ENCODE data around the gene LRG1.

The LRG1 gene

DNA sequence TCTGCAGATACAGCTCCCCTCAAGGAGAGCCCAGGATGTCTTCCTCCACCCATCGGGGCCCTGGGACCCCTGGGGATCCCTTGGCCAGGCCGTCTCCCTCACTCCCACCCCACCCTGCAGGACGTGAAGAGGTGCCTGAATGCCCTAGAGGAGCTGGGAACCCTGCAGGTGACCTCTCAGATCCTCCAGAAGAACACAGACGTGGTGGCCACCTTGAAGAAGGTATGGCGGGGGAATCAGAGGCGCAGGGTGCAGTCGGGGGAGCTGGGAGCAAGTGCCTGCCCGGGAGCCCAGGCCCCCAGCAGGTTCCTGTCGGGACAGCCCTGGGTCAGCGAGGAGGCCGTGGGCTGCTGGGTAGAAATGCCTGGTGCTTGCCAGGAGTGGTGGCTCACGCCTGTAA lies 41.1 kb downstream of the LRG1 start:
- ChIA-PET POLR2A (interaction anchor here (0.6 to 1.3 kb wide), 4 partner anchors 17 to 94 kb away, joined by 3 to 4 read pairs (median 3); partner anchors contain the start of gene HDGFL2), CTCF (interaction anchor here (0.5 to 1.2 kb wide), 2 partner anchors 99 to 143 kb away, joined by 3 read pairs; partner anchors contain the start of gene SH3GL1)
- Histone ChIP-seq H3K36me3 (ENCODE audit: control insufficient read depth in 2 of 2, insufficient read depth in 1 of 2, low read length in 2 of 2) (peaks cover 12 to 85% of the 10 kb centered on the region in 2 experiments; a peak in 2 of 3 replicates), H3K27ac (ENCODE audit: extremely low read depth, low read depth, low read length) (no peak overlapping the region), H3K4me1 (ENCODE audit: control insufficient read depth, insufficient read depth, low read length) (no peaks in the 10 kb centered on the region), H3K9me3 (ENCODE audit: control insufficient read depth, insufficient read depth, low read depth, low read length) (no peaks in the 10 kb centered on the region), H3K4me3 (ENCODE audit: low read depth, low read length) (no peak overlapping the region)
- no peak for TF ChIP-seq ZNF157 (tag by site-specific recombination; IDR thresholded peaks at IDR 0.05)
- no peak for TF ChIP-seq ZNF664 (tag by site-specific recombination; IDR thresholded peaks at IDR 0.05)
- TF ChIP-seq GLI2 (tag by site-specific recombination; IDR thresholded peaks at IDR 0.05; ENCODE audit: borderline replicate concordance, low read depth), result no peak
- no peak for TF ChIP-seq ZNF530 (tag by site-specific recombination; IDR thresholded peaks at IDR 0.05; ENCODE audit: low read depth)
- TF ChIP-seq ZNF211 (tag by site-specific recombination; IDR thresholded peaks at IDR 0.05; ENCODE audit: low read depth), result no peak
- TF ChIP-seq GLIS1 (tag by site-specific recombination; IDR thresholded peaks at IDR 0.05), result no peak
- TF ChIP-seq, protein P1, sequence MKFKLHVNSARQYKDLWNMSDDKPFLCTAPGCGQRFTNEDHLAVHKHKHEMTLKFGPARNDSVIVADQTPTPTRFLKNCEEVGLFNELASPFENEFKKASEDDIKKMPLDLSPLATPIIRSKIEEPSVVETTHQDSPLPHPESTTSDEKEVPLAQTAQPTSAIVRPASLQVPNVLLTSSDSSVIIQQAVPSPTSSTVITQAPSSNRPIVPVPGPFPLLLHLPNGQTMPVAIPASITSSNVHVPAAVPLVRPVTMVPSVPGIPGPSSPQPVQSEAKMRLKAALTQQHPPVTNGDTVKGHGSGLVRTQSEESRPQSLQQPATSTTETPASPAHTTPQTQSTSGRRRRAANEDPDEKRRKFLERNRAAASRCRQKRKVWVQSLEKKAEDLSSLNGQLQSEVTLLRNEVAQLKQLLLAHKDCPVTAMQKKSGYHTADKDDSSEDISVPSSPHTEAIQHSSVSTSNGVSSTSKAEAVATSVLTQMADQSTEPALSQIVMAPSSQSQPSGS (tag by site-specific recombination; IDR thresholded peaks at IDR 0.05; ENCODE audit: low read depth), result no peak
- TF ChIP-seq, protein P2, sequence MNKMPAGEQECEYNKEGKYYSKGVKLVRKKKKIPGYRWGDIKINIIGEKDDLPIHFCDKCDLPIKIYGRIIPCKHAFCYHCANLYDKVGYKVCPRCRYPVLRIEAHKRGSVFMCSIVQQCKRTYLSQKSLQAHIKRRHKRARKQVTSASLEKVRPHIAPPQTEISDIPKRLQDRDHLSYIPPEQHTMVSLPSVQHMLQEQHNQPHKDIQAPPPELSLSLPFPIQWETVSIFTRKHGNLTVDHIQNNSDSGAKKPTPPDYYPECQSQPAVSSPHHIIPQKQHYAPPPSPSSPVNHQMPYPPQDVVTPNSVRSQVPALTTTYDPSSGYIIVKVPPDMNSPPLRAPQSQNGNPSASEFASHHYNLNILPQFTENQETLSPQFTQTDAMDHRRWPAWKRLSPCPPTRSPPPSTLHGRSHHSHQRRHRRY (tag by site-specific recombination; IDR thresholded peaks at IDR 0.05), result no peak
- no peak for TF ChIP-seq ZNF311 (tag by site-specific recombination; IDR thresholded peaks at IDR 0.05; ENCODE audit: borderline replicate concordance)
- TF ChIP-seq, protein P3, sequence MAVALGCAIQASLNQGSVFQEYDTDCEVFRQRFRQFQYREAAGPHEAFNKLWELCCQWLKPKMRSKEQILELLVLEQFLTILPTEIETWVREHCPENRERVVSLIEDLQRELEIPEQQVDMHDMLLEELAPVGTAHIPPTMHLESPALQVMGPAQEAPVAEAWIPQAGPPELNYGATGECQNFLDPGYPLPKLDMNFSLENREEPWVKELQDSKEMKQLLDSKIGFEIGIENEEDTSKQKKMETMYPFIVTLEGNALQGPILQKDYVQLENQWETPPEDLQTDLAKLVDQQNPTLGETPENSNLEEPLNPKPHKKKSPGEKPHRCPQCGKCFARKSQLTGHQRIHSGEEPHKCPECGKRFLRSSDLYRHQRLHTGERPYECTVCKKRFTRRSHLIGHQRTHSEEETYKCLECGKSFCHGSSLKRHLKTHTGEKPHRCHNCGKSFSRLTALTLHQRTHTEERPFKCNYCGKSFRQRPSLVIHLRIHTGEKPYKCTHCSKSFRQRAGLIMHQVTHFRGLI (tag by site-specific recombination; IDR thresholded peaks at IDR 0.05), result no peak
- TF ChIP-seq ZNF214 (tag by site-specific recombination; IDR thresholded peaks at IDR 0.05; ENCODE audit: borderline replicate concordance), result no peak
- TF ChIP-seq, protein P4, sequence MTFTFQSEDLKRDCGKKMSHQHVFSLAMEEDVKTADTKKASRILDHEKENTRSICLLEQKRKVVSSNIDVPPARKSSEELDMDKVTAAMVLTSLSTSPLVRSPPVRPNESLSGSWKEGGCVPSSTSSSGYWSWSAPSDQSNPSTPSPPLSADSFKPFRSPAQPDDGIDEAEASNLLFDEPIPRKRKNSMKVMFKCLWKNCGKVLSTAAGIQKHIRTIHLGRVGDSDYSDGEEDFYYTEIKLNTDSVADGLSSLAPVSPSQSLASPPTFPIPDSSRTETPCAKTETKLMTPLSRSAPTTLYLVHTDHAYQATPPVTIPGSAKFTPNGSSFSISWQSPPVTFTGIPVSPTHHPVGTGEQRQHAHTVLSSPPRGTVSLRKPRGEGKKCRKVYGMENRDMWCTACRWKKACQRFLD (tag by site-specific recombination; IDR thresholded peaks at IDR 0.05), result no peak
- no peak for TF ChIP-seq ZNF184 (tag by site-specific recombination; IDR thresholded peaks at IDR 0.05)

DNA sequence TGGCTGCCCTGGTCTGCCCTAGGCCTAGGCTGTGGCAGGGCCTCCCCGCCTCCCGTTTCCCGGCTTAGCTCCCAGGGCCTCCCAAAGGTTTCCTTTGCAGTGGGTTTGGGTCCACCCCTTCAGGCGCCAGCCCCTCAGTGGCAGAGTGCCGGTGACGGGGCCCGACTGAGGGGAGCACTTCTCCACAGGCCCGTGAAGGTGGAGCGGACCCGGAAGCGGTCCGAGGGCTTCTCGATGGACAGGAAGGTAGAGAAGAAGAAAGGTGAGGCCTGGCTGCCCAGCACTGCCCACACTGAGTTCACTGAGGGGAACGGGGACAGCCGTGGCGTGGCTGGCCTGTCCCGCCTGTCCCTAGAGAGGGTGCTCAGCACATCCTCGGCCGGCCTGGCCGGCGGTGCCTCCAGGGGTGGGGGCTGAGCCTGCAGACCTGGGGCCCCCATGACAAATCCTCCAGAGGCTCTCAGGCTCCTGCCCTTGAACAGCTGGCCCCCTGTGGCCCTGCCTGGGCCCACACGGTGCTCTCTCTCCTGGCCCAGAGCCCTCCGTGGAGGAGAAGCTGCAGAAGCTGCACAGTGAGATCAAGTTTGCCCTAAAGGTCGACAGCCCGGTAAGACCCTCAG lies 42.0 kb downstream of the LRG1 start:
- TF ChIP-seq ZNF394 (tag by site-specific recombination; IDR thresholded peaks at IDR 0.05; ENCODE audit: borderline replicate concordance) (no peak), ZNF184 (tag by site-specific recombination; IDR thresholded peaks at IDR 0.05) (no peak), ZNF302 (tag by site-specific recombination; IDR thresholded peaks at IDR 0.05; ENCODE audit: low read depth) (no peak), ZFP69B (tag by site-specific recombination; IDR thresholded peaks at IDR 0.05) (no peak), SP3 (tag by site-specific recombination; IDR thresholded peaks at IDR 0.05) (no peak), ZNF211 (tag by site-specific recombination; IDR thresholded peaks at IDR 0.05; ENCODE audit: low read depth) (no peak)
- TF ChIP-seq, protein P5, sequence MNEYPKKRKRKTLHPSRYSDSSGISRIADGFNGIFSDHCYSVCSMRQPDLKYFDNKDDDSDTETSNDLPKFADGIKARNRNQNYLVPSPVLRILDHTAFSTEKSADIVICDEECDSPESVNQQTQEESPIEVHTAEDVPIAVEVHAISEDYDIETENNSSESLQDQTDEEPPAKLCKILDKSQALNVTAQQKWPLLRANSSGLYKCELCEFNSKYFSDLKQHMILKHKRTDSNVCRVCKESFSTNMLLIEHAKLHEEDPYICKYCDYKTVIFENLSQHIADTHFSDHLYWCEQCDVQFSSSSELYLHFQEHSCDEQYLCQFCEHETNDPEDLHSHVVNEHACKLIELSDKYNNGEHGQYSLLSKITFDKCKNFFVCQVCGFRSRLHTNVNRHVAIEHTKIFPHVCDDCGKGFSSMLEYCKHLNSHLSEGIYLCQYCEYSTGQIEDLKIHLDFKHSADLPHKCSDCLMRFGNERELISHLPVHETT (tag by site-specific recombination; IDR thresholded peaks at IDR 0.05), result no peak
- TF ChIP-seq, protein P6, sequence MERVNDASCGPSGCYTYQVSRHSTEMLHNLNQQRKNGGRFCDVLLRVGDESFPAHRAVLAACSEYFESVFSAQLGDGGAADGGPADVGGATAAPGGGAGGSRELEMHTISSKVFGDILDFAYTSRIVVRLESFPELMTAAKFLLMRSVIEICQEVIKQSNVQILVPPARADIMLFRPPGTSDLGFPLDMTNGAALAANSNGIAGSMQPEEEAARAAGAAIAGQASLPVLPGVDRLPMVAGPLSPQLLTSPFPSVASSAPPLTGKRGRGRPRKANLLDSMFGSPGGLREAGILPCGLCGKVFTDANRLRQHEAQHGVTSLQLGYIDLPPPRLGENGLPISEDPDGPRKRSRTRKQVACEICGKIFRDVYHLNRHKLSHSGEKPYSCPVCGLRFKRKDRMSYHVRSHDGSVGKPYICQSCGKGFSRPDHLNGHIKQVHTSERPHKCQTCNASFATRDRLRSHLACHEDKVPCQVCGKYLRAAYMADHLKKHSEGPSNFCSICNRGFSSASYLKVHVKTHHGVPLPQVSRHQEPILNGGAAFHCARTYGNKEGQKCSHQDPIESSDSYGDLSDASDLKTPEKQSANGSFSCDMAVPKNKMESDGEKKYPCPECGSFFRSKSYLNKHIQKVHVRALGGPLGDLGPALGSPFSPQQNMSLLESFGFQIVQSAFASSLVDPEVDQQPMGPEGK (tag by site-specific recombination; IDR thresholded peaks at IDR 0.05), result no peak
- Histone ChIP-seq H3K27ac (ENCODE audit: extremely low read depth, low read depth, low read length) (no peak overlapping the region), H3K9me3 (ENCODE audit: control insufficient read depth, insufficient read depth, low read depth, low read length) (no peaks in the 10 kb centered on the region), H3K36me3 (ENCODE audit: control insufficient read depth in 2 of 2, insufficient read depth in 1 of 2, low read length in 2 of 2) (peaks cover 17 to 85% of the 10 kb centered on the region in 2 experiments; a peak in 2 of 3 replicates), H3K4me3 (ENCODE audit: low read depth, low read length) (no peak overlapping the region), H3K4me1 (ENCODE audit: control insufficient read depth, insufficient read depth, low read length) (no peaks in the 10 kb centered on the region)
- ChIA-PET POLR2A (interaction anchor here (0.6 to 1.3 kb wide), 4 partner anchors 16 to 95 kb away, joined by 3 to 4 read pairs (median 3); partner anchors contain the start of gene HDGFL2), CTCF (interaction anchor here (1.2 kb wide), 1 partner anchor 98 kb away, joined by 3 read pairs; the partner anchor contains the start of gene SH3GL1)
